NCI-H1694 treated with DMSO at 0.1 percent for 48 hours (cell line): ENCODE measurements around the gene A4GNT.

Experiments used
- DNase-seq: peaks from one replicate; lab custom pipeline; 2025; lab: John Stamatoyannopoulos, UW

A4GNT gene

DNA sequence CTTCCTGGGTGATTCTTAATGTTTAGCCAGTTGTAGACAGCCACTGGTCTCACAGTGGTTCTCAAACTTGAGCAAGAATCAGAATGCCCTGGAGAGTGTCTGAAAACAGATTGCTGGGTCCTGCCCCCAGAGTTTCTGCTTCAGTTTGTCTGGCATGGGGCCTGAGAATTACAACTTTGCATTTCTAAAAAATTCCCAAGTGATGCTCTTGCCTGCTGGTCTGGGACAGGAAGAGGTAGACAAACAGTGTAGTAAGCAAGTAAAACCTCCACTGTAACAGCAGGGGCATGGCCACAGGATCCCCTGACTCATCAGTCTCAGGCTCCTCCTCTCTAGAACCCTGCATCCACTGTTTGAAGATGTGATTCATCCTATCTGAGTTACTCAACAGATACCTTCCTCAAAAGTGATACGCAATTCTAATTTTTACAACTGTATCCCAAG lies 53.3 kb downstream of the A4GNT start:
- DNase-seq: no peak

DNA sequence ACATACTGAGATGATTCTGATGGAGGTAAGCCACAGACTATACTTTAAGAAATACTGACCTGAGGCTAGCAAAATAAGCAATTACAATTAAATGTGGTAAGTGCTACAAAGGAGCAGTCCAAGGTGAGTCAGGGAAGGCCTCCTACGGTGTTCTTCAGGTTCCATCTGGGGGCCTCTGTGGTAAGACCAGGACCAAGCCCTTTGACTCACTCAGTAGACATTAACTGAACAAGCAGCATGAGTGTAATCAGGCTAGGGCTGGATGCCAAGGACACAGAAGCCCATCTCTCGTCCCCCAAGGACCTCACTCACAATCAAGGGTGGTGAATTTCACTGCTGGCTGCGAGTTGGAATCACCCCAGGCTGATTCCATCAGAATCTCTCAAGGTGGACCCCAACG lies 54.1 kb downstream of the A4GNT start:
- no peak for DNase-seq
